ENCODE measurements around the gene ATG5. TPM values are rescaled to one million over a fixed set of nuclear protein-coding genes. Genes with fewer than 3 reads are reported as not detected.

ATG5 gene
- total RNA-seq, 1 experiment from 2014 or later = 35.1 TPM

DNA sequence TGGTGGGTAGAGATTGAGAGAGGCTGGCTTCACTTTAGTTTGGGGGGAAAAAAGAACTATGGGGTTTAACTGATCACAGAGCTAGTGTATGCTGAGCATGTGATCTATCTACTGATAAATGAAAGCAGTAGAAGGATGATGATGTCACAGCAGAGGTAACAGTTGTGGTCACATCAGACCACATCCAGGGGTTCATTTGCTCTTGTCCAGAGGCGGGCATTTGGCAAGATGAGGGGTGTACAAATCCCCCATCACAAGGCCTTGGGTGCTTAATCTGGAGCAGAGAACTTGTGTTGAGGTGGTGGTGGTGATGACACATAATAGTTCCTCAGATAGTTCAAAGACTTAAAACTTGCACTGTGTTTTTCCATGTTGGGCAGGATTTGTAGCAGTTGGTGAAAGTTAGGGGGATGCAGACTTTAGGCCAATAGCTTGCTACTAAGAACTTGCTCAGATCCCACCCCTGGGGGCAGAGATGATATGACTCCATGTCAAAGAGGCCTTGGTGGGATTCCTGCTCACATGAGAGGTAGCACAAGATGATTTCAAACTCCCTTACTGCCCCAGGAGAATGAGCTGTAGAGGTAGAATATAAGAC is 176.0 kb downstream of the ATG5 start:
- Mint-ChIP-seq H3K36me3 (ENCODE audit: insufficient read depth, unreplicated experiment) (no peaks in the 10 kb centered on the region), H3K27me3 (ENCODE audit: unreplicated experiment) (no peaks in the 10 kb centered on the region), H3K9me3 (ENCODE audit: low read depth, unreplicated experiment) (no peaks in the 10 kb centered on the region), H3K27ac (ENCODE audit: unreplicated experiment) (no peak overlapping the region), H3K4me1 (ENCODE audit: low read depth, unreplicated experiment) (no peaks in the 10 kb centered on the region), H3K4me3 (ENCODE audit: low read depth, unreplicated experiment) (no peak overlapping the region)
- no TSS peak for BruUV-seq (replicated peaks)
- CTCF ChIA-PET = no interaction called here
- no peak for TF ChIP-seq CTCF (IDR thresholded peaks at IDR 0.05; ENCODE audit: unreplicated experiment)
- DNase-seq = no peak
- intact Hi-C loops (cut with micrococcal nuclease; ENCODE audit: unreplicated experiment) = no loop called here

GRCh38 chr6:106147476-106147875 is 178.1 kb downstream of the ATG5 start:
- no TSS peak for BruUV-seq (replicated peaks)

GRCh38 chr6:106146852-106147351 is 178.7 kb downstream of the ATG5 start:
- no TSS peak for BruUV-seq (replicated peaks)
- H3K9me3 Mint-ChIP-seq (ENCODE audit: low read depth, unreplicated experiment) = no peaks in the 10 kb centered on the region
- no peak overlapping the region for H3K27ac Mint-ChIP-seq (ENCODE audit: unreplicated experiment)
- H3K4me3 Mint-ChIP-seq (ENCODE audit: low read depth, unreplicated experiment) = no peak overlapping the region
- no peaks in the 10 kb centered on the region for H3K36me3 Mint-ChIP-seq (ENCODE audit: insufficient read depth, unreplicated experiment)
- no peaks in the 10 kb centered on the region for H3K4me1 Mint-ChIP-seq (ENCODE audit: low read depth, unreplicated experiment)
- H3K27me3 Mint-ChIP-seq (ENCODE audit: unreplicated experiment) = peaks cover 5% of the 10 kb centered on the region
- TF ChIP-seq CTCF (IDR thresholded peaks at IDR 0.05; ENCODE audit: unreplicated experiment) = no peak
- no peak for DNase-seq
- CTCF ChIA-PET = no interaction called here
- intact Hi-C loops (cut with micrococcal nuclease; ENCODE audit: unreplicated experiment) = no loop called here

More at GRCh38 chr6:106147476-106147875, 178.1 kb downstream of the ATG5 start:
- Mint-ChIP-seq H3K27ac (ENCODE audit: unreplicated experiment) (no peak overlapping the region), H3K4me3 (ENCODE audit: low read depth, unreplicated experiment) (no peak overlapping the region), H3K27me3 (ENCODE audit: unreplicated experiment) (no peaks in the 10 kb centered on the region), H3K36me3 (ENCODE audit: insufficient read depth, unreplicated experiment) (no peaks in the 10 kb centered on the region), H3K4me1 (ENCODE audit: low read depth, unreplicated experiment) (no peaks in the 10 kb centered on the region), H3K9me3 (ENCODE audit: low read depth, unreplicated experiment) (no peaks in the 10 kb centered on the region)
- intact Hi-C loops (cut with micrococcal nuclease; ENCODE audit: unreplicated experiment) = no loop called here
- no peak for TF ChIP-seq CTCF (IDR thresholded peaks at IDR 0.05; ENCODE audit: unreplicated experiment)
- CTCF ChIA-PET = no interaction called here
- DNase-seq = no peak

- Mint-ChIP-seq H3K9me3 (ENCODE audit: low read depth, unreplicated experiment) (no peaks in the 10 kb centered on the region), H3K36me3 (ENCODE audit: insufficient read depth, unreplicated experiment) (no peaks in the 10 kb centered on the region), H3K27ac (ENCODE audit: unreplicated experiment) (no peak overlapping the region), H3K27me3 (ENCODE audit: unreplicated experiment) (peaks cover 10% of the 10 kb centered on the region), H3K4me3 (ENCODE audit: low read depth, unreplicated experiment) (no peak overlapping the region), H3K4me1 (ENCODE audit: low read depth, unreplicated experiment) (no peaks in the 10 kb centered on the region)
- TF ChIP-seq CTCF (IDR thresholded peaks at IDR 0.05; ENCODE audit: unreplicated experiment) = no peak
- no peak for DNase-seq
- intact Hi-C loops (cut with micrococcal nuclease; ENCODE audit: unreplicated experiment) = no loop called here
- CTCF ChIA-PET = no interaction called here
- no TSS peak for BruUV-seq (replicated peaks)
Observed at GRCh38 chr6:106145741-106146227, 179.8 kb downstream of the ATG5 start.

Data from Calu3 (cell line).